IMR-90 (cell line): ENCODE results near the gene OSBPL2. TPM values are rescaled to one million over a fixed set of nuclear protein-coding genes. Genes with fewer than 3 reads are reported as not detected.

Source experiments
- ATAC-seq: fragments of 200-7000 bp; cut with Tn5 transposase; 2 replicates; pipeline ENCODE4 v1.9.1; 2020; ENCODE audit warnings: low read depth, mild to moderate bottlenecking, moderate library complexity
- BruUV-seq: library from RNA; stranded (reverse); fragments of 400-500 nt; replicated peaks from 2 replicates; lab custom pipeline; 2021; lab: Mats Ljungman, UMichigan
- CTCF ChIA-PET: fragments of 300-600 bp; formaldehyde crosslinking; extraction: SDS; loops from one replicate; lab custom pipeline; 2021; ENCODE audit warnings: antibody characterized with exemption; lab: Yijun Ruan, JAX
- POLR2A ChIA-PET: fragments of 300-600 bp; sonication (Branson Sonifier 250); formaldehyde crosslinking; loops from one replicate; lab custom pipeline; 2022; ENCODE audit warnings: antibody characterized with exemption; ENCODE audit not compliant: unreplicated experiment; lab: Charles Lee
- DNase-seq: peaks from one replicate; pipeline ENCODE4 v3.0.0; 2013
- H2AFZ ChIP-seq: replicated peaks from 2 replicates; pipeline ENCODE3; 2013; ENCODE audit warnings: low read length, mild to moderate bottlenecking; ENCODE audit not compliant: poor library complexity
- H2AK5ac ChIP-seq: 2 replicates; pipeline ENCODE4 v1.6.1; 2013; ENCODE audit warnings: low read depth, low read length, inconsistent platforms
- H2AK9ac ChIP-seq: replicated peaks from 2 replicates; pipeline ENCODE3; 2013; ENCODE audit warnings: mild to moderate bottlenecking, low read depth, low read length, moderate library complexity; ENCODE audit not compliant: poor library complexity
- H2BK120ac ChIP-seq: 2 replicates; pipeline ENCODE4 v1.6.1; 2013; ENCODE audit warnings: low read depth, low read length, inconsistent platforms
- H2BK15ac ChIP-seq: 3 replicates; pipeline ENCODE4 v1.6.1; 2013; ENCODE audit warnings: low read depth, low read length, inconsistent platforms
- H2BK20ac ChIP-seq: 2 replicates; pipeline ENCODE4 v1.6.1; 2013; ENCODE audit warnings: low read depth, mild to moderate bottlenecking, inconsistent platforms, low read length, moderate library complexity
- H2BK5ac ChIP-seq: 2 replicates; pipeline ENCODE4 v1.6.1; 2013; ENCODE audit warnings: mild to moderate bottlenecking, low read depth, low read length, inconsistent platforms; ENCODE audit not compliant: poor library complexity, severe bottlenecking
- H3K14ac ChIP-seq: replicated peaks from 2 replicates; pipeline ENCODE4 v1.6.1; 2013; ENCODE audit warnings: low read depth, low read length, inconsistent platforms
- H3K18ac ChIP-seq: 2 replicates; pipeline ENCODE4 v1.6.1; 2013; ENCODE audit warnings: low read depth, low read length, control low read depth
- H3K23ac ChIP-seq: 2 replicates; pipeline ENCODE4 v1.6.1; 2013; ENCODE audit warnings: low read depth, low read length, inconsistent platforms
- H3K27ac ChIP-seq: 2 replicates; pipeline ENCODE4 v1.5.1; 2013; ENCODE audit warnings: mild to moderate bottlenecking, control low read depth, low read length; ENCODE audit not compliant: insufficient read depth
- H3K27me3 ChIP-seq: 2 replicates; pipeline ENCODE4 v1.6.1; 2013; ENCODE audit warnings: low read length; ENCODE audit not compliant: control insufficient read depth, insufficient read depth
- H3K36me3 ChIP-seq: 2 replicates; pipeline ENCODE4 v1.6.1; 2013; ENCODE audit warnings: low read length, mixed read lengths; ENCODE audit not compliant: control insufficient read depth, insufficient read depth
- H3K4ac ChIP-seq: 2 replicates; pipeline ENCODE4 v1.6.1; 2013; ENCODE audit warnings: low read depth, low read length, inconsistent platforms
- H3K4me1 ChIP-seq: 2 replicates; pipeline ENCODE4 v1.6.1; 2013; ENCODE audit warnings: low read length, mixed read lengths; ENCODE audit not compliant: control insufficient read depth, insufficient read depth
- H3K4me2 ChIP-seq: 2 replicates; pipeline ENCODE4 v1.6.1; 2013; ENCODE audit warnings: low read depth, mild to moderate bottlenecking, control low read depth, low read length, moderate library complexity
- H3K4me3 ChIP-seq: 2 replicates; pipeline ENCODE4 v1.5.1; 2013; ENCODE audit warnings: low read depth, mild to moderate bottlenecking, control low read depth, low read length, moderate library complexity; ENCODE audit not compliant: insufficient read depth
- H3K56ac ChIP-seq: 2 replicates; pipeline ENCODE4 v1.6.1; 2013; ENCODE audit warnings: low read length, inconsistent platforms; ENCODE audit not compliant: insufficient read depth; ENCODE audit errors: extremely low read depth
- H3K79me1 ChIP-seq, 2 experiments: 2 replicates each; pipeline ENCODE4 v1.6.1; 2013; ENCODE audit warnings: low read length in 2 of 2, inconsistent platforms in 1 of 2, low read depth in 1 of 2
- H3K9ac ChIP-seq: 2 replicates; pipeline ENCODE4 v1.6.1; 2013; ENCODE audit warnings: low read depth, low read length, control low read depth
- H3K9me1 ChIP-seq: 2 replicates; pipeline ENCODE4 v1.6.1; 2013; ENCODE audit warnings: low read length, inconsistent platforms; ENCODE audit not compliant: insufficient read depth
- H3K9me3 ChIP-seq: 2 replicates; pipeline ENCODE4 v1.6.1; 2013; ENCODE audit warnings: low read length; ENCODE audit not compliant: control insufficient read depth, insufficient read depth
- H4K20me1 ChIP-seq: 2 replicates; pipeline ENCODE4 v1.6.1; 2013; ENCODE audit warnings: low read length, inconsistent platforms; ENCODE audit not compliant: insufficient read depth
- H4K5ac ChIP-seq: 2 replicates; pipeline ENCODE4 v1.6.1; 2013; ENCODE audit warnings: mild to moderate bottlenecking, low read depth, low read length, control low read depth
- H4K8ac ChIP-seq, 2 experiments: 2 replicates each; pipeline ENCODE4 v1.6.1; 2013; ENCODE audit warnings: low read depth in 2 of 2, low read length in 2 of 2, control low read depth in 1 of 2, inconsistent platforms in 1 of 2
- H4K91ac ChIP-seq: 2 replicates; pipeline ENCODE4 v1.6.1; 2013; ENCODE audit warnings: low read depth, low read length, inconsistent platforms; ENCODE audit not compliant: insufficient read depth
- CHD1 ChIP-seq: IDR thresholded peaks from 2 replicates; pipeline ENCODE4 v1.6.1; 2012; ENCODE audit warnings: low read depth, low read length, improper control_type of control experiment
- CTCF ChIP-seq: conservative IDR thresholded peaks from 2 replicates; pipeline ENCODE4 v1.5.1; 2012; ENCODE audit warnings: mild to moderate bottlenecking, low read depth, low read length, improper control_type of control experiment
- FOS ChIP-seq: fragments of 150-350 bp; IDR thresholded peaks from 2 replicates; pipeline ENCODE4 v1.6.1; 2016; ENCODE audit warnings: low read depth, low read length
- MAFK ChIP-seq: IDR thresholded peaks from 2 replicates; pipeline ENCODE4 v1.6.1; 2012; ENCODE audit warnings: low read depth, low read length, improper control_type of control experiment
- RCOR1 ChIP-seq: IDR thresholded peaks from 2 replicates; pipeline ENCODE4 v1.6.1; 2012; ENCODE audit warnings: mild to moderate bottlenecking, low read length, improper control_type of control experiment; ENCODE audit not compliant: insufficient replicate concordance
- RFX5 ChIP-seq: IDR thresholded peaks from 2 replicates; pipeline ENCODE4 v1.8.0; 2012; ENCODE audit warnings: low read depth, mild to moderate bottlenecking, low read length, moderate library complexity
- WGBS, 2 experiments: methylation state at CpG; one replicate each; pipeline versions ENCODE4 v1.1.5 to v1.1.7; 2013; ENCODE audit warnings: missing lambda C conversion rate in 2 of 2; ENCODE audit not compliant: insufficient read length in 1 of 2; ENCODE audit errors: extremely low coverage in 2 of 2; 5-methylcytosine and 5-hydroxymethylcytosine counted together
- dilution Hi-C: fragments of 300-500 bp; cut with HindIII; formaldehyde crosslinking; loops from one replicate; pipeline ENCODE4 v1.14.3; 2018; ENCODE audit warnings: low sequenced_read_pairs; ENCODE audit not compliant: unreplicated experiment
- in situ Hi-C: fragments of 300-500 bp; cut with MboI; formaldehyde crosslinking; loops from 3 replicates; pipeline ENCODE4 v1.14.3; 2019; ENCODE audit warnings: low sequenced_read_pairs, inconsistent platforms, mixed read lengths
- intact Hi-C: fragments of 100-400 bp; cut with micrococcal nuclease; formaldehyde crosslinking; loops from 2 replicates; pipeline ENCODE4 v1.10.0; 2022
- polyA plus RNA-seq, 3 experiments: library from polyadenylated mRNA; depleted of rRNA; stranded (reverse); fragments of >200 nt; gene quantifications; 2 replicates each; pipeline ENCODE4 v1.2.3, GENCODE V29; 2012; ENCODE audit warnings: low replicate concordance in 1 of 3
- total RNA-seq: library from RNA; depleted of rRNA; stranded (reverse); fragments of >200 nt; gene quantifications from 2 replicates; pipeline ENCODE4 v1.2.3, GENCODE V29; 2012

OSBPL2 gene
- total and polyA plus RNA-seq, 2 of the 4 experiments (the other 2 are of a cell fraction): 19.3 to 27.6 TPM

- ATAC-seq: no peak
- POLR2A ChIA-PET: no interaction called here
Observed at GRCh38 chr20:62339647-62340062, 101.3 kb downstream of the OSBPL2 start.

More at GRCh38 chr20:62339647-62340062, 101.3 kb downstream of the OSBPL2 start:
- no peak overlapping the region for H3K14ac ChIP-seq
- no peak overlapping the region for H3K4me2 ChIP-seq
- no peak overlapping the region for H3K56ac ChIP-seq
- CTCF ChIA-PET: no interaction called here
- H4K20me1 ChIP-seq: no peaks in the 10 kb centered on the region
- H4K91ac ChIP-seq: no peak overlapping the region
- DNase-seq: no peak
- H2AK9ac ChIP-seq: no peak overlapping the region
- H2BK20ac ChIP-seq: no peak overlapping the region
- peaks cover 16% of the 10 kb centered on the region; the same call in 1 of the 2 replicates for H3K36me3 ChIP-seq
- H3K27ac ChIP-seq: no peak overlapping the region
- H4K8ac ChIP-seq: no peak overlapping the region
- 98% methylated on average over 11 of the region's 14 CpGs; no CpG with 5 or more reads in 1 of the 2 experiments for WGBS, 2 experiments
- H3K79me1 ChIP-seq: no peaks in the 10 kb centered on the region
- TF ChIP-seq RFX5 (no peak), CHD1 (no peak), MAFK (no peak), CTCF (no peak), FOS (no peak), RCOR1 (no peak)
- H2AK5ac ChIP-seq: no peak overlapping the region
- H3K9me3 ChIP-seq: peaks cover 2% of the 10 kb centered on the region
- H3K4me3 ChIP-seq: no peak overlapping the region
- no peak overlapping the region for H4K5ac ChIP-seq
- H3K27me3 ChIP-seq: no peaks in the 10 kb centered on the region
- H3K9ac ChIP-seq: no peak overlapping the region
- dilution Hi-C loops (no loop called here), in situ Hi-C loops (no loop called here), intact Hi-C loops (no loop called here)
- no peak overlapping the region for H3K18ac ChIP-seq
- no peak overlapping the region for H3K23ac ChIP-seq
- H3K9me1 ChIP-seq: peaks cover 2% of the 10 kb centered on the region; the same call in 1 of the 2 replicates
- H3K4ac ChIP-seq: no peak overlapping the region
- no peak overlapping the region for H2AFZ ChIP-seq
- H3K4me1 ChIP-seq: no peaks in the 10 kb centered on the region
- H2BK15ac ChIP-seq: no peak overlapping the region
- no peak overlapping the region for H2BK120ac ChIP-seq
- H2BK5ac ChIP-seq: no peak overlapping the region
- no TSS peak for BruUV-seq
